HEK293 (cell line): ENCODE results near the gene EHMT1.

Source experiments
- KLF16 ChIP-seq: fragments of 450-650 bp; formaldehyde crosslinking; IDR thresholded peaks from 2 replicates; pipeline ENCODE4 v1.5.1; 2017; ENCODE audit warnings: missing biosample characterization, missing genetic modification characterization
- OVOL3 ChIP-seq: fragments of 450-650 bp; formaldehyde crosslinking; IDR thresholded peaks from 2 replicates; pipeline ENCODE4 v1.5.1; 2016; ENCODE audit warnings: missing biosample characterization, missing genetic modification characterization
- ZBTB8A ChIP-seq: fragments of 450-650 bp; formaldehyde crosslinking; IDR thresholded peaks from 2 replicates; pipeline ENCODE4 v1.5.1; 2016; ENCODE audit warnings: missing biosample characterization, missing genetic modification characterization
- ZNF112 ChIP-seq: fragments of 450-650 bp; formaldehyde crosslinking; IDR thresholded peaks from 2 replicates; pipeline ENCODE4 v1.5.0; 2017; ENCODE audit warnings: missing biosample characterization, missing genetic modification characterization
- ZNF202 ChIP-seq: fragments of 450-650 bp; formaldehyde crosslinking; IDR thresholded peaks from 2 replicates; pipeline ENCODE4 v1.5.1; 2016; ENCODE audit warnings: missing biosample characterization, missing genetic modification characterization, borderline replicate concordance
- ZNF214 ChIP-seq: fragments of 450-650 bp; formaldehyde crosslinking; IDR thresholded peaks from 2 replicates; pipeline ENCODE4 v1.5.1; 2017; ENCODE audit warnings: missing biosample characterization, mild to moderate bottlenecking, missing genetic modification characterization, borderline replicate concordance
- ZNF221 ChIP-seq: fragments of 450-650 bp; formaldehyde crosslinking; IDR thresholded peaks from 2 replicates; pipeline ENCODE4 v1.5.1; 2017; ENCODE audit warnings: missing biosample characterization, missing genetic modification characterization, borderline replicate concordance
- ZNF266 ChIP-seq: fragments of 450-650 bp; formaldehyde crosslinking; IDR thresholded peaks from 2 replicates; pipeline ENCODE4 v1.5.1; 2016; ENCODE audit warnings: missing biosample characterization, missing genetic modification characterization, low read depth
- ZNF302 ChIP-seq: fragments of 450-650 bp; formaldehyde crosslinking; IDR thresholded peaks from 2 replicates; pipeline ENCODE4 v1.5.1; 2016; ENCODE audit warnings: missing biosample characterization, missing genetic modification characterization, low read depth
- ZNF366 ChIP-seq: fragments of 450-650 bp; formaldehyde crosslinking; conservative IDR thresholded peaks from 2 replicates; pipeline ENCODE4 v1.5.1; 2016; ENCODE audit warnings: missing biosample characterization, missing genetic modification characterization
- ZNF501 ChIP-seq: fragments of 450-650 bp; formaldehyde crosslinking; IDR thresholded peaks from 2 replicates; pipeline ENCODE4 v1.5.1; 2016; ENCODE audit warnings: missing biosample characterization, missing genetic modification characterization
- ZNF621 ChIP-seq: fragments of 450-650 bp; formaldehyde crosslinking; IDR thresholded peaks from 2 replicates; pipeline ENCODE4 v1.5.1; 2017; ENCODE audit warnings: missing biosample characterization, missing genetic modification characterization
- ZNF664 ChIP-seq: fragments of 450-650 bp; formaldehyde crosslinking; IDR thresholded peaks from 2 replicates; pipeline ENCODE4 v1.5.1; 2016; ENCODE audit warnings: missing biosample characterization, missing genetic modification characterization
- ZNF785 ChIP-seq: fragments of 450-650 bp; formaldehyde crosslinking; IDR thresholded peaks from 2 replicates; pipeline ENCODE4 v1.5.1; 2016; ENCODE audit warnings: missing biosample characterization, missing genetic modification characterization
- ZNF792 ChIP-seq: fragments of 450-650 bp; formaldehyde crosslinking; IDR thresholded peaks from 2 replicates; pipeline ENCODE4 v1.5.1; 2016; ENCODE audit warnings: missing biosample characterization, missing genetic modification characterization
- ZNF837 ChIP-seq: fragments of 450-650 bp; formaldehyde crosslinking; IDR thresholded peaks from 2 replicates; pipeline ENCODE4 v1.5.1; 2016; ENCODE audit warnings: missing biosample characterization, missing genetic modification characterization
- TF ChIP-seq, protein P1 (sequence below): fragments of 450-650 bp; formaldehyde crosslinking; IDR thresholded peaks from 2 replicates; pipeline ENCODE4 v1.5.1; 2016; ENCODE audit warnings: missing biosample characterization, missing genetic modification characterization
- TF ChIP-seq, protein P2 (sequence below): fragments of 450-650 bp; formaldehyde crosslinking; IDR thresholded peaks from 2 replicates; pipeline ENCODE4 v1.5.1; 2016; ENCODE audit warnings: missing biosample characterization, missing genetic modification characterization
- TF ChIP-seq, protein P3 (sequence below): fragments of 450-650 bp; formaldehyde crosslinking; IDR thresholded peaks from 2 replicates; pipeline ENCODE4 v1.5.1; 2016; ENCODE audit warnings: missing biosample characterization, missing genetic modification characterization
- TF ChIP-seq, protein P4 (sequence below): fragments of 450-650 bp; formaldehyde crosslinking; IDR thresholded peaks from 2 replicates; pipeline ENCODE4 v1.5.1; 2016; ENCODE audit warnings: missing biosample characterization, missing genetic modification characterization
- TF ChIP-seq, protein P5 (sequence below): fragments of 450-650 bp; formaldehyde crosslinking; conservative IDR thresholded peaks from 2 replicates; pipeline ENCODE4 v1.5.1; 2016; ENCODE audit warnings: low read depth, missing biosample characterization, missing genetic modification characterization
- TF ChIP-seq, protein P6 (sequence below): fragments of 450-650 bp; formaldehyde crosslinking; IDR thresholded peaks from 2 replicates; pipeline ENCODE4 v1.5.1; 2017; ENCODE audit warnings: missing biosample characterization, mild to moderate bottlenecking, missing genetic modification characterization, moderate library complexity

The EHMT1 gene

DNA sequence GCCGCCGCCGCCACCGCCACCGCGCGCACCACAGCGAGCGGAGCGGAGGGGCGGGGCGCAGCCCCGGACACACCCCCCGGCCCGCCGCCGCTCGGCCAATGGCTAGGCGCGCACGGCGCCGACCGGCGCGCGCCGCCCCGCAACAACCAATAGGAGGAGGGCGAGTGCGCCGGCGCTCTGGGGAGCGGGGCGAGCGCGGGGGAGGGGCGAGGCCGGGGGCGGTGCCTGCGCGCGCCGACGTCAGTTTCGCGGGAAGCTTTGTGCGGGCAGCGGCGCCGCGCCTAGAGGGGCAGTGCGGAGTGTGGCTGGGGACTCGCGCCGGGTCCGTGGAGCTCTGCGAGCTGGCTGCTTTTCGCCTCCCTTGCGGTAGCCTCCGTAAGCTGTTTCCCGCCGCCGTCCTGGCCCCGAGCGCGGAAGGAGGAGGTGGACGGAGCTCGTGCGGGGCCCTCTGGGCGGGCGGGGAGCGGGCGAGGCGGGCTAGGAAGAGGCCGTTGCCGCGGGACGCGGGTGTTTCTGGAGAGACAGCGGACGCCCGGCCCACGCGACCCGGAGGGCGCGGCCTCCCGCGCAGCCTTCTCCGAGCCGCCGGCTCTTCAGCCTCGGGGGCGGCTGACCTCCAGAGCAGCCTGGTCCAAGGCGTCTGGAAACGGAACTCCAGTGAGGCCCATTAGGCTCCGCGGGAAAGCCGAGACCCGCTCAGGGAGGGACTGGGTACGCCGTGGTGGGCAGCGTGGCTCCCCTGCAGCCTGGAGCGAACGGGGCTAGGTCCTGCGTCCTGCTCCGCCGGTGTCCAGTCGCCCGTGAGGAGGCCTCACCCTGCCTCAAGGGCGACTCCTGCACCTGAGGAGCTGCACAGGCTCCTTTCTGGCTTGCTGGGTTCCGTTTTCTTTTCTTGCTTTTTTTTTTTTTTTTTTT, 28.1 kb upstream of the EHMT1 start, which contains the start of gene ZMYND19 (continued):
- TF ChIP-seq, protein P1, sequence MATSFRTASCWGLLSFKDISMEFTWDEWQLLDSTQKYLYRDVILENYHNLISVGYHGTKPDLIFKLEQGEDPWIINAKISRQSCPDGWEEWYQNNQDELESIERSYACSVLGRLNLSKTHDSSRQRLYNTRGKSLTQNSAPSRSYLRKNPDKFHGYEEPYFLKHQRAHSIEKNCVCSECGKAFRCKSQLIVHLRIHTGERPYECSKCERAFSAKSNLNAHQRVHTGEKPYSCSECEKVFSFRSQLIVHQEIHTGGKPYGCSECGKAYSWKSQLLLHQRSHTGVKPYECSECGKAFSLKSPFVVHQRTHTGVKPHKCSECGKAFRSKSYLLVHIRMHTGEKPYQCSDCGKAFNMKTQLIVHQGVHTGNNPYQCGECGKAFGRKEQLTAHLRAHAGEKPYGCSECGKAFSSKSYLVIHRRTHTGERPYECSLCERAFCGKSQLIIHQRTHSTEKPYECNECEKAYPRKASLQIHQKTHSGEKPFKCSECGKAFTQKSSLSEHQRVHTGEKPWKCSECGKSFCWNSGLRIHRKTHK (tag by site-specific recombination) = no peak
- TF ChIP-seq ZNF501 (tag by site-specific recombination) (0 out of 2 replicates have a peak, but pooled peaks have one; percentile 66), ZNF621 (tag by site-specific recombination) (no peak), ZNF792 (tag by site-specific recombination) (no peak), ZNF112 (tag by site-specific recombination) (no peak), ZNF785 (tag by site-specific recombination) (peak; percentile 52; the same call in 1 of the 2 replicates), KLF16 (tag by site-specific recombination) (peak; percentile 83; the same call in 1 of the 2 replicates), ZNF302 (tag by site-specific recombination) (no peak), OVOL3 (tag by site-specific recombination) (no peak), ZNF214 (tag by site-specific recombination) (no peak), ZNF221 (no peak), ZNF266 (tag by site-specific recombination) (no peak), ZNF366 (tag by site-specific recombination) (no peak), ZBTB8A (peak; percentile 75), ZNF202 (tag by site-specific recombination) (no peak), ZNF837 (no peak), ZNF664 (tag by site-specific recombination) (no peak)
- TF ChIP-seq, protein P2, sequence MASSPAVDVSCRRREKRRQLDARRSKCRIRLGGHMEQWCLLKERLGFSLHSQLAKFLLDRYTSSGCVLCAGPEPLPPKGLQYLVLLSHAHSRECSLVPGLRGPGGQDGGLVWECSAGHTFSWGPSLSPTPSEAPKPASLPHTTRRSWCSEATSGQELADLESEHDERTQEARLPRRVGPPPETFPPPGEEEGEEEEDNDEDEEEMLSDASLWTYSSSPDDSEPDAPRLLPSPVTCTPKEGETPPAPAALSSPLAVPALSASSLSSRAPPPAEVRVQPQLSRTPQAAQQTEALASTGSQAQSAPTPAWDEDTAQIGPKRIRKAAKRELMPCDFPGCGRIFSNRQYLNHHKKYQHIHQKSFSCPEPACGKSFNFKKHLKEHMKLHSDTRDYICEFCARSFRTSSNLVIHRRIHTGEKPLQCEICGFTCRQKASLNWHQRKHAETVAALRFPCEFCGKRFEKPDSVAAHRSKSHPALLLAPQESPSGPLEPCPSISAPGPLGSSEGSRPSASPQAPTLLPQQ (tag by site-specific recombination) = peak; percentile 64
- TF ChIP-seq, protein P3, sequence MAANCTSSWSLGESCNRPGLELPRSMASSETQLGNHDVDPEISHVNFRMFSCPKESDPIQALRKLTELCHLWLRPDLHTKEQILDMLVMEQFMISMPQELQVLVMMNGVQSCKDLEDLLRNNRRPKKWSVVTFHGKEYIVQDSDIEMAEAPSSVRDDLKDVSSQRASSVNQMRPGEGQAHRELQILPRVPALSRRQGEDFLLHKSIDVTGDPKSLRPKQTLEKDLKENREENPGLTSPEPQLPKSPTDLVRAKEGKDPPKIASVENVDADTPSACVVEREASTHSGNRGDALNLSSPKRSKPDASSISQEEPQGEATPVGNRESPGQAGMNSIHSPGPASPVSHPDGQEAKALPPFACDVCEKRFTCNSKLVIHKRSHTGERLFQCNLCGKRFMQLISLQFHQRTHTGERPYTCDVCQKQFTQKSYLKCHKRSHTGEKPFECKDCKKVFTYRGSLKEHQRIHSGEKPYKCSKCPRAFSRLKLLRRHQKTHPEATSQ (tag by site-specific recombination) = peak; percentile 90
- TF ChIP-seq, protein P4, sequence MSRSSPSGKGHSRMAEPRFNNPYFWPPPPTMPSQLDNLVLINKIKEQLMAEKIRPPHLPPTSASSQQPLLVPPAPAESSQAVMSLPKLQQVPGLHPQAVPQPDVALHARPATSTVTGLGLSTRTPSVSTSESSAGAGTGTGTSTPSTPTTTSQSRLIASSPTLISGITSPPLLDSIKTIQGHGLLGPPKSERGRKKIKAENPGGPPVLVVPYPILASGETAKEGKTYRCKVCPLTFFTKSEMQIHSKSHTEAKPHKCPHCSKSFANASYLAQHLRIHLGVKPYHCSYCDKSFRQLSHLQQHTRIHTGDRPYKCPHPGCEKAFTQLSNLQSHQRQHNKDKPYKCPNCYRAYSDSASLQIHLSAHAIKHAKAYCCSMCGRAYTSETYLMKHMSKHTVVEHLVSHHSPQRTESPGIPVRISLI (tag by site-specific recombination) = 0 out of 2 replicates have a peak, but pooled peaks have one; percentile 42
- TF ChIP-seq, protein P5, sequence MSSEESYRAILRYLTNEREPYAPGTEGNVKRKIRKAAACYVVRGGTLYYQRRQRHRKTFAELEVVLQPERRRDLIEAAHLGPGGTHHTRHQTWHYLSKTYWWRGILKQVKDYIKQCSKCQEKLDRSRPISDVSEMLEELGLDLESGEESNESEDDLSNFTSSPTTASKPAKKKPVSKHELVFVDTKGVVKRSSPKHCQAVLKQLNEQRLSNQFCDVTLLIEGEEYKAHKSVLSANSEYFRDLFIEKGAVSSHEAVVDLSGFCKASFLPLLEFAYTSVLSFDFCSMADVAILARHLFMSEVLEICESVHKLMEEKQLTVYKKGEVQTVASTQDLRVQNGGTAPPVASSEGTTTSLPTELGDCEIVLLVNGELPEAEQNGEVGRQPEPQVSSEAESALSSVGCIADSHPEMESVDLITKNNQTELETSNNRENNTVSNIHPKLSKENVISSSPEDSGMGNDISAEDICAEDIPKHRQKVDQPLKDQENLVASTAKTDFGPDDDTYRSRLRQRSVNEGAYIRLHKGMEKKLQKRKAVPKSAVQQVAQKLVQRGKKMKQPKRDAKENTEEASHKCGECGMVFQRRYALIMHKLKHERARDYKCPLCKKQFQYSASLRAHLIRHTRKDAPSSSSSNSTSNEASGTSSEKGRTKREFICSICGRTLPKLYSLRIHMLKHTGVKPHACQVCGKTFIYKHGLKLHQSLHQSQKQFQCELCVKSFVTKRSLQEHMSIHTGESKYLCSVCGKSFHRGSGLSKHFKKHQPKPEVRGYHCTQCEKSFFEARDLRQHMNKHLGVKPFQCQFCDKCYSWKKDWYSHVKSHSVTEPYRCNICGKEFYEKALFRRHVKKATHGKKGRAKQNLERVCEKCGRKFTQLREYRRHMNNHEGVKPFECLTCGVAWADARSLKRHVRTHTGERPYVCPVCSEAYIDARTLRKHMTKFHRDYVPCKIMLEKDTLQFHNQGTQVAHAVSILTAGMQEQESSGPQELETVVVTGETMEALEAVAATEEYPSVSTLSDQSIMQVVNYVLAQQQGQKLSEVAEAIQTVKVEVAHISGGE (tag by site-specific recombination) = 0 out of 2 replicates have a peak, but pooled peaks have one; percentile 43
- TF ChIP-seq, protein P6, sequence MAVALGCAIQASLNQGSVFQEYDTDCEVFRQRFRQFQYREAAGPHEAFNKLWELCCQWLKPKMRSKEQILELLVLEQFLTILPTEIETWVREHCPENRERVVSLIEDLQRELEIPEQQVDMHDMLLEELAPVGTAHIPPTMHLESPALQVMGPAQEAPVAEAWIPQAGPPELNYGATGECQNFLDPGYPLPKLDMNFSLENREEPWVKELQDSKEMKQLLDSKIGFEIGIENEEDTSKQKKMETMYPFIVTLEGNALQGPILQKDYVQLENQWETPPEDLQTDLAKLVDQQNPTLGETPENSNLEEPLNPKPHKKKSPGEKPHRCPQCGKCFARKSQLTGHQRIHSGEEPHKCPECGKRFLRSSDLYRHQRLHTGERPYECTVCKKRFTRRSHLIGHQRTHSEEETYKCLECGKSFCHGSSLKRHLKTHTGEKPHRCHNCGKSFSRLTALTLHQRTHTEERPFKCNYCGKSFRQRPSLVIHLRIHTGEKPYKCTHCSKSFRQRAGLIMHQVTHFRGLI (tag by site-specific recombination) = 0 out of 2 replicates have a peak, but pooled peaks have one; percentile 28
